GM18505 (cell line): ENCODE data around the gene RNPEPL1.

Experiments
- ATAC-seq: cut with Tn5 transposase; IDR thresholded peaks from one replicate; pipeline ENCODE4 v1.9.1; 2021; ENCODE audit not compliant: unreplicated experiment
- POLR2A ChIP-seq: IDR thresholded peaks from 4 replicates; pipeline ENCODE4 v1.6.1; 2011; ENCODE audit warnings: borderline replicate concordance; ENCODE audit not compliant: insufficient read depth, insufficient read length; ENCODE audit errors: extremely low read depth

RNPEPL1 gene

GRCh38 chr2:240564561-240565332 is 3.5 kb upstream of the RNPEPL1 start:
- peak; percentile 30 for TF ChIP-seq POLR2A
- no peak for ATAC-seq

DNA sequence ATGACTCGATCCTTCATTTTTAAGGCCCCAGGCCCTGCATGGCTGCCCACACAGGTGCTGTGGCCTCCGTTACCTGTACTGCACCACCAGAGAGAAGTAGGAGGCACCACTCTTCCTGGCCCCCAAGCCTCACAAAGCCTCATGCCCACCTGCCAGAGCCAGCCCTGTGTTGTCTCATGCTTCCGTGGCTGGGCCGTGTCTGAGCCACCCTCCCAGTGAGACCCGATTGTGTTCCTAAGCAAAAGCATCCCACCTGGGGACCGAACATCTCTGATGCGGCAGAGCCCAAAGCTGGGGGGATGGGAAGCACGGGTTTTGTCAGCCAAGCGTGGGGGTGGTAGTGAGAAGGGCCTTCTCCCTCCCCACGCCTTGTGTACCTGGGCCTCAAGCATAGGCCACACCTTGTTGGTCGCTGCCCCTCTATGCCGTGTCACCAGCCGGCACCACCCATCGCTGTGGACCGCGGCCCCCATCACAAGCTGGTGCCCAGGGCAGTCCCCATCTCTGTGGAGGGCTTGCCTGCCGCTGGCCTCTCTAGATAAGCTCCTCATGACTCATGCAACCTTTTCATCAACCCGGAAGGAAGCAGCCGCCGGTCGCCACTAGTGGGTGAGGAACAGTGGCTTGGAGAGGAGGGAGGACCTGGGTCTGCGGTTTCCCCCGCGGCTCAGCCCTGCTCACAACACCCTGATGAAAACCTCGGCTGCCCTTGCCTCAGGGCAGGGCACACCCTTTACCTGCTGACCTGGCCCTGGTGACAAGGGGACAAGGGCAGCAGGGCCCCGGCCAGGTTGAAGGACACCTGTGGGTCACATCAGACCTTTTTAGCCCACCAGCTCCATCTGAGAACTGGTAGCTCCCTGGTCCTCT is 2.7 kb upstream of the RNPEPL1 start:
- TF ChIP-seq POLR2A, result peak; percentile 77
- peak; percentile 32 for ATAC-seq

- ATAC-seq, result peak; percentile 34
- TF ChIP-seq POLR2A, result peak; percentile 42
Observed at GRCh38 chr2:240566203-240567136, 1.8 kb upstream of the RNPEPL1 start.

DNA sequence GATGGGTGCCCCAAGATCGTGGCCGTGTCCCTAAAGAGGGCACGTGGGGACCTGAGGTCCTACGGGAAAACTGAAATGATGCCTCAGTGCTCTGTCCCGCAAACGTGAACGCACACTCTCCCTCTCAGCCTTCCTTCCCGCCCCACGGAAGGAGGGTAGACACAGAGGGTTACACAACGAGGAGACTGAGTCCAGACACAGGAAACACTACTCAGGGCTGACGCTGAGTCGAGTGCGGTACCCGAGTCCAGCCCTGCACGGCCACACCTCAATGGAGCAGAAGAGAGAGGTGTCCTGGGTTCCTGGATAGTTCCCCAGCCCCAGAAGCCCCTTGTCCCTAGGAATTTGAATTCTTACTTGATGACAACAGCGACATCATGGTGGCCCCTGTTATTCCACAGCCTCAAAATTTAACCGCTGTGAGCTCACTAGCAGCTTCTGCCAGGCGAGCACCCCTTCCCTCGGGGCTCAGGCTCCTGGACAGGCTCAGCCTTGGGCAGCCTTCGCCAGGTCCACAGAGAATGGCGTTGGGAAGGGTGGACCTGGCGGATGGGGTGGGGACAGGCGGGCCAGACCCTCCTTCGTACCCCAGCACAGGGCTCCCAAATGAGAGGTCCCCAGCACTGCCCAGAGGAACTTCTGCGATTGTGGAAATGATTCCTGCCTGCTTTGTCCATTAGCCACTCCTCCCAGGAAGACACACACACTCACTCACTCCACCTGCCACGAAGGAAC is 980 bp upstream of the RNPEPL1 start:
- TF ChIP-seq POLR2A, result peak; percentile 10
- no peak for ATAC-seq

DNA sequence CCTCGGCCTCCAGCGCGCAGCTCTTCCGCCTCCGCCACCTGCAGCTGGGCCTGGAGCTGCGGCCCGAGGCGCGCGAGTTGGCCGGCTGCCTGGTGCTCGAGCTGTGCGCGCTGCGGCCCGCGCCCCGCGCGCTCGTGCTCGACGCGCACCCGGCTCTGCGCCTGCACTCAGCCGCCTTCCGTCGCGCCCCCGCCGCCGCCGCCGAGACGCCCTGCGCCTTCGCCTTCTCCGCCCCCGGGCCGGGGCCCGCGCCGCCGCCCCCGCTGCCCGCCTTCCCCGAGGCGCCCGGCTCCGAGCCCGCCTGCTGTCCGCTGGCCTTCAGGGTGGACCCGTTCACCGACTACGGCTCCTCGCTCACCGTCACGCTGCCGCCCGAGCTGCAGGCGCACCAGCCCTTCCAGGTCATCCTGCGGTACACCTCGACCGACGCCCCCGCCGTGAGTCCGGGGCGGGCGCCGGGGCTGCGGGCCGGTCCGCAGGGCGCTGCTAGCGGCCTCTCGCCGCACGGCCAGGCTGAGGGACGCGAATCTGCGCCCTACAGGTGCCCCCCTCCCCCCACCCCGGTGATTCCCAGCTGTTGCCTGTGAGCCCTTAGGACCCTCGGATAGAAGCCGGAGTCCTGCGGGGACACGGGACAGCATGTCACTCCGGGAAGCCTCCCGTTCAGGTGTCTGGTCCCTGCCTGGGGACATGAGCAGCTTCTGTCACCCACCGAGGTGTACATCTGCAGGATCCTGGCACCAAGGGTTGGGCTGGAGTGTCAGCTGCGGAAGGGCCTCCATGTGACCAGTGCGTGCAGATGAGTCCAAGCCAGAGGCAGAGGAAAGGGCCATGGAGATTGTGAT is 616 bp downstream of the RNPEPL1 start:
- peak; percentile 18 for ATAC-seq
- TF ChIP-seq POLR2A, result peak; percentile 60

DNA sequence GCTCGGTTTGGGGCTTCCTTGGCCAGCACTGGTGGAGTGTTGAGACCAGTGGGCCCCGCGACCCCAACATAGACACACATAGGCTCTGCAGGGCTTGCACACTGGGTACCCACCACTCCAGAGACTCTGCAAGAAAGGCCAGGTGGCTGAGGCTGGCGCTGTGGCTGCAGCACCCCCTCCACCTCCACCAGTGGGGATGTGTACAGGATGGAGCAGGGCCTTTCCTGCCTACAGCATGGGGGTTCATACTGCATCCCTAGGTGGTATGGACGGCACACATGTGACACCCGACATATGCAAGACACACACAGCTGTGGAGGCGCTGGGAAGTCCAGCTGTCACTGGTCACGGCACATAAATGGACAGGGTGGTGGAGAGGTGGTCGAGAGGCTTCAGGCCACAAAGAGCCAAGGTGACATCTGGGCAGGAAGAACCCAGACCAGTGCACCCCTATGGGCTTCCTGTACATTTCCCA is 1.3 kb downstream of the RNPEPL1 start:
- peak; percentile 28 for TF ChIP-seq POLR2A
- no peak for ATAC-seq

GRCh38 chr2:240569998-240570530 is 1.8 kb downstream of the RNPEPL1 start:
- TF ChIP-seq POLR2A, result peak; percentile 2
- no peak for ATAC-seq

GRCh38 chr2:240570531-240571313 is 2.4 kb downstream of the RNPEPL1 start:
- no peak for TF ChIP-seq POLR2A

GRCh38 chr2:240571314-240571973 is 3.2 kb downstream of the RNPEPL1 start:
- TF ChIP-seq POLR2A, result no peak

More at GRCh38 chr2:240570531-240571313, 2.4 kb downstream of the RNPEPL1 start:
- no peak for ATAC-seq

More at GRCh38 chr2:240571314-240571973, 3.2 kb downstream of the RNPEPL1 start:
- no peak for ATAC-seq
